ENCODE data around the gene UBN1.

The UBN1 gene

GRCh38 chr16:4899474-4899846 is 52.2 kb downstream of the UBN1 start:
- TF ChIP-seq ZNF664 (tag by site-specific recombination; IDR thresholded peaks at IDR 0.05) = peak; percentile 70
- no peak for TF ChIP-seq ZNF2 (tag by site-specific recombination; IDR thresholded peaks at IDR 0.05)
- TF ChIP-seq ZNF792 (tag by site-specific recombination; IDR thresholded peaks at IDR 0.05) = no peak
- ChIA-PET CTCF (no interaction called here), POLR2A (no interaction called here)
- H3K9me3 ChIP-seq (ENCODE audit: control insufficient read depth, insufficient read depth, low read depth, low read length) = no peaks in the 10 kb centered on the region
- H3K4me3 ChIP-seq (ENCODE audit: low read depth, low read length) = no peak overlapping the region
- H3K27ac ChIP-seq (ENCODE audit: extremely low read depth, low read depth, low read length) = no peak overlapping the region
- H3K36me3 ChIP-seq (ENCODE audit: control insufficient read depth in 2 of 2, insufficient read depth in 1 of 2, low read length in 2 of 2) = no peaks in the 10 kb centered on the region
- H3K4me1 ChIP-seq (ENCODE audit: control insufficient read depth, insufficient read depth, low read length) = no peaks in the 10 kb centered on the region

GRCh38 chr16:4900036-4900435 is 52.8 kb downstream of the UBN1 start:
- H3K9me3 ChIP-seq (ENCODE audit: control insufficient read depth, insufficient read depth, low read depth, low read length) = no peaks in the 10 kb centered on the region
- no peak for TF ChIP-seq ZNF585B (tag by site-specific recombination; IDR thresholded peaks at IDR 0.05)
- no peak for TF ChIP-seq ZNF404 (tag by site-specific recombination; IDR thresholded peaks at IDR 0.05)
- no peak for TF ChIP-seq ATF2 (tag by site-specific recombination; IDR thresholded peaks at IDR 0.05; ENCODE audit: low read depth)
- no peak for TF ChIP-seq AEBP2 (tag by site-specific recombination; IDR thresholded peaks at IDR 0.05; ENCODE audit: borderline replicate concordance)
- no peak for TF ChIP-seq KLF7 (tag by site-specific recombination; IDR thresholded peaks at IDR 0.05; ENCODE audit: borderline replicate concordance)
- TF ChIP-seq ZNF629 (tag by site-specific recombination; IDR thresholded peaks at IDR 0.05) = no peak
- no peak for TF ChIP-seq ZNF623 (tag by site-specific recombination; IDR thresholded peaks at IDR 0.05)
- TF ChIP-seq KLF10 (tag by site-specific recombination; IDR thresholded peaks at IDR 0.05) = no peak
- no peak for TF ChIP-seq ZNF169 (tag by site-specific recombination; IDR thresholded peaks at IDR 0.05)
- TF ChIP-seq FEZF1 (tag by site-specific recombination; IDR thresholded peaks at IDR 0.05) = no peak
- no peak for TF ChIP-seq ZNF138 (tag by site-specific recombination; IDR thresholded peaks at IDR 0.05; ENCODE audit: borderline replicate concordance)
- no peak for TF ChIP-seq BCL11A (tag by site-specific recombination; IDR thresholded peaks at IDR 0.05; ENCODE audit: low read depth)
- no peak for TF ChIP-seq ZBTB21 (tag by site-specific recombination; IDR thresholded peaks at IDR 0.05)
- no peak for TF ChIP-seq ZNF202 (tag by site-specific recombination; IDR thresholded peaks at IDR 0.05; ENCODE audit: borderline replicate concordance)
- H3K36me3 ChIP-seq (ENCODE audit: control insufficient read depth in 2 of 2, insufficient read depth in 1 of 2, low read length in 2 of 2) = no peaks in the 10 kb centered on the region
- no peak overlapping the region for H3K27ac ChIP-seq (ENCODE audit: extremely low read depth, low read depth, low read length)
- CTCF ChIA-PET = no interaction called here
- POLR2A ChIA-PET = interaction anchor here (0.7 kb wide), 1 partner anchor 16 kb away, joined by 3 read pairs; no protein-coding TSS in a partner anchor
- no peak overlapping the region for H3K4me3 ChIP-seq (ENCODE audit: low read depth, low read length)
- no peaks in the 10 kb centered on the region for H3K4me1 ChIP-seq (ENCODE audit: control insufficient read depth, insufficient read depth, low read length)

- CTCF ChIA-PET = interaction anchor here (0.5 kb wide), 1 partner anchor 11 kb away, joined by 3 read pairs; no protein-coding TSS in a partner anchor
- Histone ChIP-seq H3K4me1 (ENCODE audit: control insufficient read depth, insufficient read depth, low read length) (no peaks in the 10 kb centered on the region), H3K4me3 (ENCODE audit: low read depth, low read length) (no peak overlapping the region), H3K36me3 (ENCODE audit: control insufficient read depth in 2 of 2, insufficient read depth in 1 of 2, low read length in 2 of 2) (no peaks in the 10 kb centered on the region), H3K9me3 (ENCODE audit: control insufficient read depth, insufficient read depth, low read depth, low read length) (no peaks in the 10 kb centered on the region), H3K27ac (ENCODE audit: extremely low read depth, low read depth, low read length) (no peak overlapping the region)
- POLR2A ChIA-PET = interaction anchor here (0.7 kb wide), 1 partner anchor 17 kb away, joined by 3 read pairs; no protein-coding TSS in a partner anchor
- TF ChIP-seq ZNF660 (tag by site-specific recombination; IDR thresholded peaks at IDR 0.05) = no peak
- TF ChIP-seq ZNF274 (IDR thresholded peaks at IDR 0.05; ENCODE audit: low read length) = no peak
- TF ChIP-seq ZNF274 (tag by site-specific recombination; IDR thresholded peaks at IDR 0.05; ENCODE audit: borderline replicate concordance) = no peak
- TF ChIP-seq ZNF626 (tag by site-specific recombination; IDR thresholded peaks at IDR 0.05) = no peak
These were observed 53.5 kb downstream of the UBN1 start for GRCh38 chr16:4900750-4901149.

All from HEK293 (cell line).